ENCODE data around the gene PLCG1.

GRCh38 chr20:41143354-41143753, 6.0 kb downstream of the PLCG1 start:
- TF ChIP-seq CTCF (IDR thresholded peaks at IDR 0.05) = no peak
- no peak for TF ChIP-seq POLR2A (IDR thresholded peaks at IDR 0.05)
